ENCODE data around the gene BAZ2A.

The BAZ2A gene

DNA sequence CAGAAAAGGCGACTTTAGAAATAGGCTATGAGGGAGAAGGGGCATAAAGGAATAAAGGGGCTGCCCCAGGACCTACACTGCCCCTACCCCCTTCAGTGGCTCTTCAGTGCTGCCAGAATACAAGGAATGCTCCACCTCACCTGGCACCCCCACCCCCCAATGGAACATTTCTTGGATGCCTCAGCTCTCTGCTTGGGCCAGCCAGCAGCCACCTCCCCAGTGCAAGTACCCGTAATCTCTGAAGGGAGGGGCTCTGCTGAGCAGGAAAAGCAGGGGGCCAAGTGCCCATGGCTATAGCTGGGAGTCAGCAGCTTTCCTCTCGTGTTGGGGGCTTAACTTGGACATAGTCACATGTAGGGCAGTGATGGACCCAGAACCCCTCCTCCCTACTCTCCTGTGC is 33.3 kb downstream of the BAZ2A start:
- no peak overlapping the region for H3K4me3 ChIP-seq (IDR thresholded peaks at IDR 0.05; ENCODE audit: insufficient read depth, low read depth, low read length)
- H3K27me3 ChIP-seq (ENCODE audit: insufficient read depth, low read depth) = no peaks in the 10 kb centered on the region
- no peak overlapping the region for H3K27ac ChIP-seq
- H3K36me3 ChIP-seq (ENCODE audit: insufficient read depth) = peaks cover 27% of the 10 kb centered on the region; the same call in 1 of the 2 replicates
- H3K4me2 ChIP-seq = no peak overlapping the region
- H4K20me1 ChIP-seq (ENCODE audit: insufficient read depth) = no peaks in the 10 kb centered on the region
- no peak overlapping the region for H3K9ac ChIP-seq
- H3K79me2 ChIP-seq (ENCODE audit: insufficient read depth, low read depth) = no peaks in the 10 kb centered on the region
- no peak overlapping the region for H2AFZ ChIP-seq (ENCODE audit: low read depth)
- TF ChIP-seq, protein P1, sequence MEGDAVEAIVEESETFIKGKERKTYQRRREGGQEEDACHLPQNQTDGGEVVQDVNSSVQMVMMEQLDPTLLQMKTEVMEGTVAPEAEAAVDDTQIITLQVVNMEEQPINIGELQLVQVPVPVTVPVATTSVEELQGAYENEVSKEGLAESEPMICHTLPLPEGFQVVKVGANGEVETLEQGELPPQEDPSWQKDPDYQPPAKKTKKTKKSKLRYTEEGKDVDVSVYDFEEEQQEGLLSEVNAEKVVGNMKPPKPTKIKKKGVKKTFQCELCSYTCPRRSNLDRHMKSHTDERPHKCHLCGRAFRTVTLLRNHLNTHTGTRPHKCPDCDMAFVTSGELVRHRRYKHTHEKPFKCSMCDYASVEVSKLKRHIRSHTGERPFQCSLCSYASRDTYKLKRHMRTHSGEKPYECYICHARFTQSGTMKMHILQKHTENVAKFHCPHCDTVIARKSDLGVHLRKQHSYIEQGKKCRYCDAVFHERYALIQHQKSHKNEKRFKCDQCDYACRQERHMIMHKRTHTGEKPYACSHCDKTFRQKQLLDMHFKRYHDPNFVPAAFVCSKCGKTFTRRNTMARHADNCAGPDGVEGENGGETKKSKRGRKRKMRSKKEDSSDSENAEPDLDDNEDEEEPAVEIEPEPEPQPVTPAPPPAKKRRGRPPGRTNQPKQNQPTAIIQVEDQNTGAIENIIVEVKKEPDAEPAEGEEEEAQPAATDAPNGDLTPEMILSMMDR (conservative IDR thresholded peaks at IDR 0.05; ENCODE audit: low read depth, low read length) = no peak
- H3K4me1 ChIP-seq (ENCODE audit: low read depth, poor library complexity, severe bottlenecking) = peaks cover 2% of the 10 kb centered on the region

DNA sequence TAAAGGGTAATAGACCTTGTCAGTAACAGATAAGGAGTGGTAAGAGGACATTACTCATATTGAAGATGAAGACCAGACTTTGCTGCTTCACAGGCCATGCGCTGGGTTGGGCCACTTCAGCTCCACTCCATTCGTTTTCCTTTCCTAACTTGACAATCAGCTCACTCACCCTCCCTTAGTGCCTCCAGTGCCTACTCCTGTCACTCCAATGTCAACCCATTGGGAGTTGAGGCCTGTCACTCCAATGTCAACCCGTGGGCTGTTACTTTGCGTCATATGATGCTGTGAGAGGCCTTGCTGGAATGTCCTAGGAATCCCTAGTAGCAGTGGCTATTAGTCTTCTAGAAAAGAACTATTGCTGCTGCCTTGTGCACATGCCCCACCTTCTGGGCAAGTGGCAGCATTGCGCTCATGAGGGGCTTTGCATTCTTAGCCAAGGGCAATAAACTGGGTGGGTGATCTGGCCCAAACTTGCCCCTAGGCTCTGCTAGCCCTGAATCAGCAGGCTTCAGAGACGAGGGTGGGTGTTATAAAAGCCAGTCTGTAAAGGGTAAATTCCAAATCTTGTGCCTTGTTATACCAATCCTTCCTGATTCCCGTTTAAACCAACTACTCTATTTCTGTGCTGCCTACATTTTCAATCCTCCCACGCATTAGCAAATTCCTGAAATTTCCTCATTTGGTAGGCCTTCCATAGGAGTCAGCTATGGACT is 36.1 kb downstream of the BAZ2A start:
- peaks cover 8% of the 10 kb centered on the region; the same call in 1 of the 2 replicates for H3K36me3 ChIP-seq (ENCODE audit: insufficient read depth)
- no peak overlapping the region for H3K4me3 ChIP-seq (IDR thresholded peaks at IDR 0.05; ENCODE audit: insufficient read depth, low read depth, low read length)
- H3K9ac ChIP-seq = no peak overlapping the region
- H3K4me1 ChIP-seq (ENCODE audit: low read depth, poor library complexity, severe bottlenecking) = peaks cover 20% of the 10 kb centered on the region
- H3K4me2 ChIP-seq = no peak overlapping the region
- no peak overlapping the region for H2AFZ ChIP-seq (ENCODE audit: low read depth)
- H3K79me2 ChIP-seq (ENCODE audit: insufficient read depth, low read depth) = no peaks in the 10 kb centered on the region
- H3K27me3 ChIP-seq (ENCODE audit: insufficient read depth, low read depth) = no peaks in the 10 kb centered on the region
- H4K20me1 ChIP-seq (ENCODE audit: insufficient read depth) = no peaks in the 10 kb centered on the region
- TF ChIP-seq, protein P1 (conservative IDR thresholded peaks at IDR 0.05; ENCODE audit: low read depth, low read length) = peak; percentile 99
- H3K27ac ChIP-seq = no peak overlapping the region

DNA sequence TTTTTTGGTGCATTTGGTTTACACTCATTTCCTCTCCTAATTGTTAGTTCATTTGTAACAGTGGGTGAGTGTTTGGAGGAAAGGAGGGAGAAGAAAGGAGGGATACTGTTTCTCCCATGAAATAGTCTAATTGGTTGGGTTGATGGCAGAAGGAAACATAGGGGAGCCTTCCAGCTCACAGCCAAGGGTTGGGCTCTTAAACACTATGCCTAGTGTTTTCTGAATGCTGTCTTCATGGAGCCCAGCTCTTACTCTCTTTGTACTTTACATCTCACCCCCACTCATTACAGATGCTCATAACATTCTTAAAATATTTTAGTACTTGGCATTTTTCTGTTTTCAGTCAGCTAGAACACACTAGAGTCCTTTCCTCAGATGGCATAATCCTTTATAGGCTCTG is 38.2 kb downstream of the BAZ2A start:
- Histone ChIP-seq H3K27ac (no peak overlapping the region), H3K4me3 (IDR thresholded peaks at IDR 0.05; ENCODE audit: insufficient read depth, low read depth, low read length) (no peak overlapping the region), H3K36me3 (ENCODE audit: insufficient read depth) (no peaks in the 10 kb centered on the region), H2AFZ (ENCODE audit: low read depth) (no peak overlapping the region), H3K9ac (no peak overlapping the region), H3K79me2 (ENCODE audit: insufficient read depth, low read depth) (no peaks in the 10 kb centered on the region), H3K27me3 (ENCODE audit: insufficient read depth, low read depth) (no peaks in the 10 kb centered on the region), H4K20me1 (ENCODE audit: insufficient read depth) (no peaks in the 10 kb centered on the region), H3K4me1 (ENCODE audit: low read depth, poor library complexity, severe bottlenecking) (peaks cover 20% of the 10 kb centered on the region), H3K4me2 (no peak overlapping the region)
- TF ChIP-seq, protein P1 (conservative IDR thresholded peaks at IDR 0.05; ENCODE audit: low read depth, low read length) = no peak

DNA sequence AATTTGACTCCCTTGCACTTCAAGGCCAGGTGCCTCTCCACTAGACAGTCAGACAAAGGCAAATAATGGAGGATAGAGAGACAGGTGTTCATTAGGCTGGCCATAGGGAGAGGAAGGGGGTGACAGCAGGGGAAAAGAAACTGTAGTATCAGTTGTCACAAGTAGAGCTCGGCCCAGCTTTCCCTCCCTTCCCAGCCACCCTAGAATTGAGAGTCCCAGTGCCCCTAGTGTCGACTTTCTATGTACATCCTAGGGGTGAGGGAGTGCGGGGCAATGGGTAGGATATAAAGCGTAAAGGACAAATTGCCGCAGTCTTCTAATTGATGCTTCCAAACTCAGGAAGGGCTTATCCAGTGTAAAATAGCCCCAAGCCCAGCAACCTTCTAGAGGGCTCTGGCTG is 39.0 kb downstream of the BAZ2A start:
- H3K9ac ChIP-seq = no peak overlapping the region
- H3K27me3 ChIP-seq (ENCODE audit: insufficient read depth, low read depth) = no peaks in the 10 kb centered on the region
- H3K4me1 ChIP-seq (ENCODE audit: low read depth, poor library complexity, severe bottlenecking) = peaks cover 20% of the 10 kb centered on the region
- TF ChIP-seq, protein P1 (conservative IDR thresholded peaks at IDR 0.05; ENCODE audit: low read depth, low read length) = no peak
- H4K20me1 ChIP-seq (ENCODE audit: insufficient read depth) = no peaks in the 10 kb centered on the region
- H2AFZ ChIP-seq (ENCODE audit: low read depth) = no peak overlapping the region
- no peaks in the 10 kb centered on the region for H3K79me2 ChIP-seq (ENCODE audit: insufficient read depth, low read depth)
- no peaks in the 10 kb centered on the region for H3K36me3 ChIP-seq (ENCODE audit: insufficient read depth)
- no peak overlapping the region for H3K4me2 ChIP-seq
- H3K27ac ChIP-seq = no peak overlapping the region
- no peak overlapping the region for H3K4me3 ChIP-seq (IDR thresholded peaks at IDR 0.05; ENCODE audit: insufficient read depth, low read depth, low read length)
